HL-60/S4 treated with retinoic acid at 250 ng/mL for 4 days and 3 days (cell line): ENCODE data around the gene CHRNB4.

ENCODE experiments used
- in situ Hi-C: fragments of 300-500 bp; cut with MboI; formaldehyde crosslinking; loops from 2 replicates; pipeline ENCODE4 v1.7.0; 2022; ENCODE audit warnings: low sequenced_read_pairs

The CHRNB4 gene

DNA sequence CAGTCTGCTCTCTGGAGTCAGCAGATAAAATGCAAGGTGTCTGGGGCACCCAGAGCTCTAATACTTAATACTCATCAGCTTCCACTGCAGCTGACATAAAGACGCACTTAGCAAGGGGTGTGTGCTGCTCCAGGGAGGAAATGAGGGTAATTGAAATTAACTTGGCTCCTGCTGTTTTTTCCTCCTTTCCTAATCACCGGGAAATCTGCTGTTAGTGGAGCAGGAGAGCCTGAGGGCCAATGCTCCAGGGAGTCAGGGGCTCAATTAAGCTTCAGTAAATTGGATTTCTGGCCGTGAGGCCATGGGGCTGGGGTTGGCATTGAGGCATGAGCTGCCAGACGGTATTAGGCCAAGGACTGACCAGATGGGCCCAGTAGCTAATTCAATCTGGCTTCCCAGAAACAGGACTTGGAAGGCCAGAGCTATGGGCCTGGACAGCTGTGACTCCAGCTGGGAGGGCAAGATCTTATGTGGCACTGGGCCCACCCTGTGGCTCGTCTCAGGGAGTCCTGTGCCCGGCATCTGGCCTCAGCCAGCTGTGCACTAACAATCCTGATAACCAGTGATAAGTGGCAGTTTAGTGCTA is 30.7 kb upstream of the CHRNB4 start:
- in situ Hi-C loops = no loop called here

DNA sequence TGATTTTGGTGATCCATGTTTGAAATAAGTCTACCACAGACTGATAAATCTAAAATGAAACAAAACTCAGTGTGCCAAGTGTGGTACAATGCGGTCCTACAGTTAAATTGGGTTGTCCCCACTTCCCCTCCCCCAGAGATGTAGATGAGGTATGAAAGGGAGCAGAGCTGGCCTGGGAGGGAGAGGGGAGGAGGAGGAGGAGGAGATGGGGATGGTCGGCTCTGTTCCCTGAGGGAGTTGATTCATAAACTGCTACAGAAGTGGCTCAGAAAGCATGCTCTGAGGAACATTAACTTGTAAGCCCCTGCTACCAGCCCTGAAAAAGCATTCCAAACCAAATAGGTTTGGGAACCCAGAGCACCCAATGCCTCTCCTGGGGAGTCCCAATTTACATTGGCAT is 28.0 kb upstream of the CHRNB4 start:
- in situ Hi-C loops = no loop called here

DNA sequence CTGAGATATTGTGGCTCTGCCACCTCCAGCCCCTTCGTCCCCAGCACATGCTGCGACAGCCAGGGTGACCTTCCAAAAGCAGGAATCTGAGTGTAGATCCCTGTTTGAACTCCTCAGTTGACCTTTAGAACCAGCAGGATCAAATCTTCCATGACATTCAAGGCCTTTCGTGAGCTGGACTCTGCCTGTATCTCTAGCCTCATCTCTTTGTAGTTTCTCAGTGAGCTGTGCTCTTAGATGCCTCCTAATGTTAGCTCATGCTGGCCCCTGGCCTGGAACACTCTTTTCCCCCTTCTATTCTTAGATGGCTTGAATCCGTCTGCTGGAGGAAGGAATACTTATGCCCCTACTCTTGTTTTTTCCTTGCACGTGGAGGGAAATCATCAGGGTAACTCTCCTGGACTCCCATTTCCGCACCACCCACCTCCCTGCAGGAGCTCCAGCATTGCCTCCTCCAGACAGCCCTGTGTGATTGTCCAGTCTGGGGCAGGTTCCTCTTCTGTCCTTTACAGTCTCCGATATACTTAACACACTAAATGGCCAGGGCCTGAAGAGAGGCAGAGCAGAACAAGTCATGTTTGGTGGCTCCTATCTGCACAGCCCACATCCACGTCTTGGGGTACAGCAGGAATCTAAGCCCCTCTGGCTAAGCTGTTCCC is 26.7 kb upstream of the CHRNB4 start:
- in situ Hi-C loops = no loop called here

DNA sequence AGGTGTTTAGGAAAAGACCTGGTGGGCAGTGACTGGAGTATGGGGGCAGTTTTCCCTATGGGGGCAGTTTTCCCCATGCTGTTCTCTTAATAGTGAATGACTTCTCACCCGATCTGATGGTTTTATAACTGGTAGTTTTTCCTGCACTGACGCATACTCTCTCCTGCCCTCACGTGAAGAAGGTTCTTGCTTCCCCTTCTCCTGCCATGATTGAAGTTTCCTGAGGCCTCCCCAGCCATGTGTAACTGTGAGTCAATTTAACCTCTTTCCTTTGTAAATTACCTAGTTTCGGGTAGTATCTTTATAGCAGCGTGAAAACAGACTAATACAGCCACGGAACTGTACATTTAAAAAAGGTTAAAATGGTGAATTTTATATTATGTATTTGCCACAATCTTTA is 25.0 kb upstream of the CHRNB4 start:
- in situ Hi-C loops = no loop called here

DNA sequence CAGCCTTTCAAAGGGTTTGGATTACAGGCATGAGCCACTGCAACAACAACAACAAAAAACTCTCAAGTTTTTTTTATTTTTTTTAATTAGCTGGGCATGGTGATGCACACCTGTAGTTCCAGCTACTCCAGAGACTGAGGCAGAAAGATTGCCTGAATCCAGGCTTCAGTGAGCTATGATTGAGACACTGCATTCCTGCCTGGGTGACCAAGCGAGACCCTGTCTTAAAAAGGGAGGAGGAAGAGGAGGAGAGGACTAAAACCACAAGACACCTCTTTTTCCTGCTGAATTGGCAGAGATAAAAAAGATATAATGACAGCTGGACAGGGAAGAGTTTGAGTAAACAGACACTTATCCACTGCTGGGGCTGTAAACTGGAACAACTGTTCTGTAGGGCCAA is 22.7 kb upstream of the CHRNB4 start:
- in situ Hi-C loops = no loop called here

DNA sequence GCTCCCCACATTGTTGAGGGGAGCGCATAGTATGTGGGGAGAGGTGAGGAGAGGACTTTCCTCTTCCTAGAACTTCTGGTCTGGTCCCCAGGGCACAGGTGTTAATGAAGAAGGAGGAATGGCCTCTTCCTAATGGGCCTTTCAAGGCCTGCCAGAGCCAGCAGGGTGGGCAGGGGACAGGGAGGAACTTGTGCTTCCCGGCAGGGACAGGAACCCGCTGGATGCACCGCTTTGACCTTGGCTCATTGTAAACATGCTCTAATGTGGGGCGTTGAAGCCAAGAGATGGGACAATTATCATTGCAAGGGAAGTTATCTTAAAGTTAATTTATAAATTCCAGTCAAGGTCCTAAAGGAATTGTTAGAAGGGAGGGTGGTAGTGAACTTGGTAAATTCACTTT is 21.0 kb upstream of the CHRNB4 start:
- in situ Hi-C loops = no loop called here

DNA sequence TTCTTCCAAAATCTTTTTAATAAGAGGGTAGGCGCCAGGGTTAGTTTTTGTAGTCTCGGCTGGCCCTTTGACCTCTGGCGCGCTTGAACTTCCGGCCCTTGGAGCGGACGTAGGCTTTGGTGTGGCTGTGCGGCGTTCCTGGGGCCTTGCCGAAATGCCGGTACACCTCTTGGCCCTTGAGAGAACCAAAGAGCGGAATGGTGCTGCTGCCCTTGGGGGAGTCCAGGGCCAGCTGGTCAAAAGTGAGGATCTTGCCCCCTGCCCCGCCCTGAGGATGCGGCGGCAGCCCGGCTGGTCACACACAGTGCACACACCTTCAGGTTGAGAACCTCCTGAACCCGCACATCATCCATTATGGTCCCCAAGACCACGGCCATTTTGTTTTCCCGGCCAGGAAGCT is 20.0 kb upstream of the CHRNB4 start:
- in situ Hi-C loops = no loop called here

DNA sequence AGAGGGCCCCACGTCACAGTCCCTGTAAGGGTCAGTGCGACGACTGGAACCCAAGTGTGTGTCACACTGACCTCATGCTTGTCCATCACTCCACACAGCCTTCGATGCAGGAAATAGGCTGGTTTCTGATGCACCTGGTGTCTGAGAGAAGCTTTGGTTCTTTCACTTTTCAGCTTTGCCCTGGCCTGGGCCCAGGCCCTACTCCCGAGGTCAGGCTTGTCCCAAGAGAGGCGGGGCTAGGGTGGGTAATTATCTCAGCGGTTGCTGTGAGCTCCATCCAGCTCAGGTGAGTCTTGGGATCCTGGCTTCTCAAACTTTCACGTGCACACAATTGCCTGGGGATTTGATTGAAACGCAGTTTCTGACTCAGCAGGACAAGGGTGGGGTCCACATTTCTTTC is 19.6 kb upstream of the CHRNB4 start:
- in situ Hi-C loops = no loop called here

DNA sequence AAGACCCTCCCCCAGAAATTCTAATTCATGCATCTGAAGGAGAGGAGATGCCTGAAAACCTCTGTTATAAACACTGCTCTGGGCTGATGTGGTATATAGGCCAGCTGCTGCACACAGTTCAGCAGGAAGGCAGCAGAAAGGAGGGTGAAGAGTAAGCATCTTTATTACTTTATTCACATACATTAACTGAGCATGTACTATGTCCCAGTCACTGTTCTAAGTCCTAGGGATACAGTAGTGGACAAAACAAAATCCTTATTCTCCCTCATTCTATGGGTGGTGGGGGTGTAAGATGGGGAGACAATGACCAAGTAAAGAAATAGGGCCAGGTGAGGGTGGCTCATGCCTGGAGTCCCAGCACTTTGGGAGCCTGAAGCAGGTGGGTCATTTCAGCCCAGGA is 17.8 kb upstream of the CHRNB4 start:
- in situ Hi-C loops = no loop called here

DNA sequence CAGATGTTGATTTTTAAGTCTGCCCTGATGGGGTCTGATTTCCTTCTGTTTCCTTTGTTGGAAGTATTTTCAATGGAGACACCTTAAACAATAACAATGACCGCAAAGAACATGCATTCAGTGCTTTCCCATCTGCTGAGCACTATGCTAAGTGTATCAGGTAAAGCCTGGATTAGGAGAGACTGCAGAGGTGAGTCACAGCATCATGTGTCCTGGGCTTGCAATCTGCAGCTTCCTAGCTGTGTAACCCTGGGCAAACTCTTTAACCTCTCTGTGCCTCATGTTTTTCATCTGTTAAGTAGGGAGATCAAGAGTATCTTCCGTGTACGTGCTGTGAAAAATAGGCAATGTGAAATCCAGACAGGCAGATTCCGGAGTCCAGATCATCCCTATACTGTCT is 13.3 kb upstream of the CHRNB4 start:
- in situ Hi-C loops = no loop called here

DNA sequence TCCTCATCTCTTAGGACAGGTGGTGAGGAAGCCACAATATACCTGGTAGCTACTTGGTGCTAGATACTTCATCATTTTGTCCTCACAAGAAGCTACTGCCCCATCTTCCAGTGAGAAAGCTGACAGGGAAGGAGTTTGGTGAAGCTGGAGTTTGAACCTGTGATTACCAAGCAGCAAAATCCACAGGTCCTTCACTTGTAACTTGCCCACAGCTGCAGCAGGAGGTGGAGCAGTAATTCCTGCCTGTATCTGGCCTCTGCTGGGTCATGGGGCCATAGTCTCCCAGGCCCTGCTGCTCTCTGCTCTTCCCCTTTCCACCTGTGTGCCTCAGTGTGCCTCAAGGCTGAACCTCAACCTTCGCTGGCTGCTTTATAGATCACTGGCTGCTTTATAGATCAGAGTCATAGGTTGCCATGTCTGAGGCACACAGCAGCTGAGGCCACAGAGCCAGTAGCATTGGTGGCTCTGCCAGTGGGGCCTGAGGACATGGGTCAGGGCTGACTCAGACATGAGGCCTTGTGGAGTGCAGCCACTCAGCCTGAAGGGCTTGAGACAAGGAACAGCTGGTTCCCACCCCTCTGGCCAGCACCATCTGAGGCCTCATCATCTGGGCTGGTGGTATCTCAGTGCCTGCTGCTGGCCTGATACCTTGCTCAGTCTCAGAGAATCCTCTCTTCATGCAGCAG is 11.1 kb upstream of the CHRNB4 start:
- in situ Hi-C loops = no loop called here

DNA sequence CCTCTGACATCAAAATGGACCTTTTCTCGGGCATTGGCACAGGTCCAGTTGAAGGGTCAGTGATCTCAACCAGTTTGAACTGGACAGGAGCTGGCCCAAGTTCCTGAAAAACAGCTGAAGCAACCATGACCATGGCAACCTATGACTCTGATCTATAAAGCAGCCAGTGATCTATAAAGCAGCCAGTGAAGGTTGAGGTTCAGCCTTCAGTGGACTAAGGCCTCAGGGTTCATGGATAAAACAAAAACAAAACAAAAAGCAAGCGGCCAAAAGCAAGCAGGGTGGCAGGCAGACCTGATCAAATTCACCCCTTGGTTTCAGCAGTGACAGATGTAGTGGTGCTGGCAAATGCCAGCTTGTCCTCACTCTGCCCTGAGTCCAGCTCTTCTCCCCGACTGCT is 10.0 kb upstream of the CHRNB4 start:
- in situ Hi-C loops = no loop called here

DNA sequence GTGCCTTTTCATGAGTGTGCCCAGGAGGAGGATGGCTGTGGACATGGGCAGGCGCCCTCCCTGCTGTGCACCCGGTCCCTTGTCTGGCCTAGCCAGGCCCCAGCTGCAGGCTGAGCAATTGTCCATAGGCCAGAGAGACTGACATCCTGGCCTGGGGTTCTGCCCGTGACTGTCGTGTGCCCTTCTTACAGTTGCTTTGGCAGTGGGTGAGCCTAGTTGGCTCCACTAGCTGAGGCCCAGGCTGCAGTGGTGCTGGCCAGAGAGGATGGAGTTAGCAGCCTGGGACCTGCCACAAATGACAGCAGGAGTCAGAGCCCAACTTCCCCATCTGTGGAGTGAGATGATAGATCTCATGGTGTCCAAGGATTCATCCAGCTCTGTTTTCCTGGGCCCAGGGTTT is 9.0 kb upstream of the CHRNB4 start:
- in situ Hi-C loops = no loop called here

DNA sequence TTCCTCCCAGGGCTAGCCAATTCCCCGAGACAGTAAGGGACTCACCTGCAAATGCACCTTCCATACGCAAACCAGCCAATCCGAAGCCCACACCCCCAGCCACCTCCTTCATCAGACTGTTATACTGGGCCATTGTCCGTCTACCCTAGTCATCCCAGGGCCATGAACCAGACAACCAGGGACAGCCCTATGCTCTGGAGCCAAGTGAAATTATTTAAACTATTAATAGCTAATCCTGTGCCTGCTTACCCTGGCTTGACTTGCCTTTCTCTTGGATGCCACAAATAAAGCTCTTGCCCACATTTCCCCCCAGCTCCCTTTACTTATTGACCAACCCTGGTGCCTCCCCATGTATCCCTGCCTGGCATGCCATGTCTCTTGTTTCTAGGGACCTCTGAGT is 4.0 kb upstream of the CHRNB4 start:
- in situ Hi-C loops = no loop called here

DNA sequence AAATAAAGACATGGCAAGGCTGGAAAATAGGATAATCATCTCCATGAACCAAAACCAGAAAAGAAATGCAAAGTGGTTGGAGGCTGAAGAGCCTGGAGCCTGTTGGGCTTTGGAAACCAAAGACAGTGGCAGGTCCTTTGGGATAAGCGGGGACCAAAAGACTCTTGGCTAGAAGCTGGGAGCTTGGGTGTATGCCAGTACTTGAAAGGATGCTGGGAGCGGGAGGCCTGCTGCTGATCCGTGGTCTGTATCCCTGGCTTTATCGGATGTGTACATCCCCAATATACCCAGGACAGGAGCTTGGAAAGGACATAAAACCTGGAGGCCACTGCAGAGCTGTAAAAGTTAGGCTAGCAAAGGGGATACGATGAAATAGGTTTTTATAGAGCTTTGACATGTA is 1.3 kb upstream of the CHRNB4 start:
- in situ Hi-C loops = no loop called here

DNA sequence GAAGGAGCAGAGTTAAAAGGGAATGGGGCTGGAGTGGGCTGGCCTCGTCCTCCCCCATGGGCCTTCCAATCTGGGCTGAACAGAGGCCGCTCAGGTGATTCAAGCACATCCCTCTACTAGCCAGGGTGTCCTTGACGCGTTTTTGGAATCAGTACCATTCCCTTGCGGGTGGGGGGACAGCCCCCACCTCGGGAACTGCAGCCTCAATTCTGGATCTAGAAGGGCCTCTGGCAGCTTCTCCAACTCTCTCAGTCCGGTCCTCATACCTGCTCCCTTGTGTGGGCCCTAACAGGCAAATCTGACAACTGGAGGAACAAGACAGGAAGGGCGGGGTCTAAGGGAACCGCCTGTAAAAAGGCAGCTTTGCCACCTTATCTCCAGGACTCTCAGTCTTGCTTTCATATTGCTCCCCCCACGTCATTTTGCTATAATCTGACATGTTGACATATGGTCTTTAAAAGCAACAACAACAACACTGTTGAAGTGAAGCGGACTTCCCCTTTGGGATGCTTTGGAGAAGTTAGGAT is 802 bp upstream of the CHRNB4 start:
- in situ Hi-C loops = no loop called here

DNA sequence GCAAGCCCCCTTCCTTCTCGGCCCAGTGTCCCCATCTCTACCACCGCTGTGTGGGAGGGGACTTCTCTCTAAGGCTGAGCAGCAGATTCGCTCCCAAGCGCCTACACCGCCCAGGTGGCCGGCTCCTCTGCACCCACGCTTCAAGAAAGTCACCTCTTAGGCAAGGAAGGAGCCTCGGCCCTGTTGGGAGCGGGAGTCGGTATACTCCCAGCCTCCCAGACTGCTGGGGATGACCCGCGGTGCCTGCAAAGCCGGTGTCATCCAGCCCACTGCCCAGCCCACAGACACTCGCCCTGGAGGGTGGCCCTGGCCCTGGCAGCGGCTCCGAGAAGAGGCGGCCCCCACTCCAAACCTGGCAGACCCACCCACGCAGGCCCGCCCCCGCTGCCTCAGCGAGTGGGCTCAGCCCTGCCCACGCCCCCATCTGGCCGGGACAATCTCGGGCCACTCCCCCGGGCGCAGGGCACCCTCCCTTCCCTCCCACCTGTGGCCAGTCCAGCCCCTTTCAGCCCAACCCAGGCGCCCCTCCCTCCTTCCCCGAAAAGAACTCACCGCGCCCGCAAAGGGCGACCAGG is 396 bp downstream of the CHRNB4 start:
- in situ Hi-C loops = no loop called here

DNA sequence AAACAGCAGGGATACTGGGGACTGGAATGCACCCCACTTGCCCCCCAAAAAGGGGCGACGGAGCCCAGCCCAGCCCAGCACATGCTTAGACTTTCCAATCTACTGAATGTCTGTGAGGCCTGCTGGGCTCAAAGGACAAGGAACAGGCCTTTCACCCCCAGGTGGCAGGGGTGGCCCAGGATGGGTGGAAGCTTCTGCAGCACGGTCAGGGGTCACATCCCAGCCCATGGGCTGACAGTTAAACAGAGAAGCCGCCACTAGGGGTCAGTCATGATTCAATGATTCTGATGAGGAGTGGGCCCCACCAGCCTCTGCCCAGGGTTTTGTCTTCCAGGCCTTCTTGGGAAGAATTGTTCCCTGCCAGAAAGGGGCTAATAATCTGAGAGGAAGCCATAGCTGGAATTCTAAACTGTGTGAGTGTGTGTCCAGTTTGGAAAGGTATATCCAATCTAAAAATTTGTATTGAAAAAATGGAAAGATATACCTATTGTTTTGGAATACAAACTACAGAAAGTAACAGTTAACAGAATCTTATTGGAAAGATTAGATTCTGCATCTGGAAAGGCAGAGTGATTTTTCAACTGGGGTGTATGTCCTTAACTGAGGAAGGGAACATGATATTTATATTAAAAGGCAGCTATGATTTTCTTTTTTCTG is 2.2 kb downstream of the CHRNB4 start:
- in situ Hi-C loops = no loop called here

DNA sequence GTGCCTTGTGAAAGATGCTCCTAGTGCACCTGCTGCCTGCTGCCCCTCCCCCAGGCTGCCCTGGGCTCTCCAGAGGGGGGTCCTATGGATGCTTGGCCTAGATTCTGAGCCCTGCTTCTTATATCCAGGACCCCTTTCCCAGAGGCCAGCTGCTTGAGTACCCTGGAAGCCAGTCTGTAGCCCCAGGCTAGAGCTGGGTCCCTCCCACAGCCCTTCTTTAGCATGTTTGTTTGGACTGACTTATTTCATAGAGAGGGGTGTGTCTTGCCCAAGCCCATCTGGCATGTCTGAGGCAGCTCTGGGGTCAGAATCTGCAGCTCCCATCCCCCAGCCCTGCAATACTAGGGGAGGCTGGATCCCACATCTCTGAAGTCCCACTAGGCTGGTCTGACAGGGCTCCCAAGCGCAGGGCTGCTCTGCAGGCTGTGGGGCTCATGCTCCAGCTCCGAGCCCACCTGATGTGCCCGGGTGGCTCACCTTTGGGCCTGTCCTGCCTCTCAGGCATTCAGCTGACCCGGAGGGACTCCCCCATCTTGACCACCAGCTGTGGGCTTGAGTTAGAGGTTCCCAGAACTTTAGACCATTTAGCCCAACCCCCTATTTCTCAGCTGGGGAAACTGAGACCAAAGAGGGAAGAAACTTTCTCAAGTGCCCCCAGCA is 3.1 kb downstream of the CHRNB4 start:
- in situ Hi-C loops = no loop called here

DNA sequence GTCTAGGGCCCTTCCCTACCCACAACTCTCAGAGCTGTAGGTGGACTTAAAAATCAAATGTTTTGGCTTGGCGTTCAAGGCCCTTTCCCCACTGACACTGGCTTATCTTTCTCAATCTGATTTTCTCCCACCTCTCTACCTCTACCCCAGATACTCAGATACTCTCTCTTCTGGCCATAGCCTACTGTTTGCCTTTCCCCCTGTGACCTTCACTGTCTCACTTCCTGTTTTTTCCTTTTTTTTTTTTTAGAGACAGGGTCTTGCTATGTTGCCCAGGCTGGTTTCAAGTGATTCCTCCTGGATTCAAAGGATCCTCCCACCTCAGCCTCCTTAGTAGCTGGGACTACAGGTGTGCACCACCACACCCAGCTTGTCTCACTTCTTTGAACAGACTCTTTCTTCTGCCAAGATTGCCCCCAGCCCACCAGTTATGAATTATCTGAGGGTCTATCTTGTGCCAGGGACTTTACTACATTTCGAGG is 4.6 kb downstream of the CHRNB4 start:
- in situ Hi-C loops = no loop called here

DNA sequence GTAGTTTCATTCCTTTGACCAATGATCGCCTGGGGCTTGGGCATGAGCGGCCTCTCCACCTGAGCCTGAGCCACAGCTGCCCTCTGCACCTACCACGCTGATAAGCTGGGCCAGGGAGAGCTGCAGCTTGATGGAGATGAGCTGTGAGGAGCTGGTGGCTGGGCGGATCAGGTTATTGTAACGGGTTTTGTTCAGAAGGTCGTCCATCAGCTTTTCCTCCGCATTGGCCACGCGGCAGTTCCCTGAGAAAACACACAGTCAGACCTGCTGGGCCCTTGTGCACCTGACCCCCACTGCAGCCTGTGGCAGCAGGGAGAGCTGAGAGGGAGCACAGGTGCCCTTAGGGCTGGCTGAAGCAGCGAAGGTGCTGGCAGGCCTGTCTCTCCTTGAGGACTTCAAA is 5.7 kb downstream of the CHRNB4 start:
- in situ Hi-C loops = no loop called here
